ENCODE measurements around the gene FAM240A. TPM values are rescaled to one million over a fixed set of nuclear protein-coding genes. Genes with fewer than 3 reads are reported as not detected.

Gene FAM240A
- total RNA-seq, 1 experiment from 2014 or later, result not detected

DNA sequence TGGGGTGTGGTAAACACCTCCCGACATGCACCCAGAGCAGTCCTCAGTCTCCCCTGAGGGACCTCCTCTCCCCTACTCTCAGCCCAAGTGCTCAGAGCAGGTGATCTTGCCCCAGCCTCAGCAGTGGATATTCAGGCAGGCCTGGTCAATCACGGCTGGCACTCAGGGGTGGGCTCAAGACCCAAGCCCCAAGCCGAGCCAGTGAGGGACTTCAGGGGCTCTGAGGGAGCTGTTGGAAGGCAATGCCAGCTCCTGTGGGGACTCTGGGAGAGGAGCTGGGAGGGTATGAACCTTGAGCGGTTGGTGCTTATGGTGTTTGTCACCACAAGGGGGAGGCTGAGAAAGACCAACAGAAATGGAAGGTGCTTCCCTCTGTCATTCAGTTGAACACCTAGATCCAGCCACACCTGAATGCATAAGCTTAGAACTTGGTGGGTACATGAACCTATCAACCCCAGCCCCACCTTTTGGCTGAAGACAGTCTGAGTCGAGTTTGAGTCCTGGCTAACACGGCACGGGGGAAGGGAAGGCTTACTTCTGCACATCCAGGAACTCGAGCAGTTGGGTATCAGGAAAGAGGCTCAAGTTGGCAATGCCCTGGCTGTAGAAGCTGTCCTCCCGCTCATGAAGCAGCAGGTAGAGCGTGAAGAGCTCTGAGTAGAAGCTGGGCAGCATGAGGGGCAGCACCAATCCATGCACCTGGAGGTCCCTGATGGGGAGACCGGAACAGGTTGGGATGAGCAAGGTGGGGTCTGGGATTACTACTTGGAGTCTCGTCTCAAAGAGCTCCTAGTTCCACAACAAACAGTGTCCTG, 61.9 kb downstream of the FAM240A start:
- DNase-seq (ENCODE audit: low spot score), result no peak

GRCh38 chr3:46675426-46675825, 63.1 kb downstream of the FAM240A start:
- no peak for DNase-seq (ENCODE audit: low spot score)

Other genes with a start within 250 kb of the FAM240A start
- gene CCR5, start 241.6 kb upstream of the FAM240A start, total RNA-seq (2014; rRNA removed; shearing (Covaris generic)), result not detected in 2 replicates
- 0.72 TPM in 1 of 2 replicates, not detected in the other for gene CCRL2, start 205.3 kb upstream of the FAM240A start, total RNA-seq (2014; rRNA removed; shearing (Covaris generic))
- gene LTF, start 147.6 kb upstream of the FAM240A start, total RNA-seq (2014; rRNA removed; shearing (Covaris generic)), result not detected in 2 replicates
- not detected in 2 replicates for gene RTP3, start 114.5 kb upstream of the FAM240A start, total RNA-seq (2014; rRNA removed; shearing (Covaris generic))
- gene LRRC2, start 46.2 kb upstream of the FAM240A start, total RNA-seq (2014; rRNA removed; shearing (Covaris generic)), result 0.07 TPM in 1 of 2 replicates, not detected in the other
- gene ALS2CL, start 81.2 kb downstream of the FAM240A start, total RNA-seq (2014; rRNA removed; shearing (Covaris generic)), result 5.4 and 5.6 TPM in 2 replicates
- 0.12 TPM in 1 of 2 replicates, not detected in the other for gene TMIE, start 88.9 kb downstream of the FAM240A start, total RNA-seq (2014; rRNA removed; shearing (Covaris generic))
- gene PRSS50, start 105.3 kb downstream of the FAM240A start, total RNA-seq (2014; rRNA removed; shearing (Covaris generic)), result not detected in 2 replicates